Measurements from ENCODE around the gene ZNF367.
"Not testable (repeated sequence)": the region's sequence is repeated elsewhere in the genome, so short reads cannot be mapped to it uniquely, and the experiment has no call there.

ZNF367 gene

GRCh38 chr9:96360523-96360922 lies 57.6 kb downstream of the ZNF367 start:
- DNase-seq = not testable (repeated sequence)

GRCh38 chr9:96350866-96351265 lies 67.3 kb downstream of the ZNF367 start:
- no peak for DNase-seq

GRCh38 chr9:96348261-96348660 lies 69.9 kb downstream of the ZNF367 start:
- DNase-seq = no peak

GRCh38 chr9:96345551-96345950 lies 72.6 kb downstream of the ZNF367 start:
- no peak for DNase-seq

GRCh38 chr9:96344458-96345180 lies 73.6 kb downstream of the ZNF367 start:
- DNase-seq = peak; percentile 84

GRCh38 chr9:96343515-96344360 lies 74.4 kb downstream of the ZNF367 start:
- peak; percentile 44 for DNase-seq

DNA sequence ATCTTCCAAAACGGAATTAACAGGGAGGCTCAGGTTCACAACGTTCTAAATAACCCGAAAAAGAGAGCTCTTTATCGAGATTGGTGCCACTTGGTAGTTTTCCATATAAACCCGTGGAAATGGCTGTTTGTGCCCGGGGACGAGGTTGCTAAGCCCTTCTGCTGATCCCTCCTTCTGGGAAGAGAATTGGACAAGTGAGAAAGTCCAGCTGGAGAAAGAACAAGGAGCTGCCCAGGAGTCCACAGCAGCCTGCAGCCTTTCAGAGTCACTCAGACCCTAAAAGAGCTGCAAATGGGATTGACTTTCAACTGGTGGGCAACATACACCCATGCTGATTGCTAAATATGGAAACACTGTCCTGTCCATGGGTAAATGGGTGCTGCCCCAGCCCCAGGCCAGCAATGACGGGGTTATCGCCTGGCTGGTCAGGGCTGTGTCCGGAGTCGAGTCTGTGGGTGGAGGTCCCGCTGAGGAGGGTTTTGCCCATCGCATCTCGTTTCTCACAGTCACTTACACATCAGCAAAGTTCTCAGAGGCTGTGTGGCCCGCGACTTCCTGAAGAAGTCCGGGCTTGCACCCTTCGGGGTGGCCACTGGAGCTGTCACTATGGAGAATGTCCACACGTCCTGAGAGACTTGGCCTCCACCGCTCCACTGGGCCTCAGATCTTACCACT lies 75.5 kb downstream of the ZNF367 start:
- no peak for DNase-seq

GRCh38 chr9:96340707-96341106 lies 77.5 kb downstream of the ZNF367 start:
- no peak for DNase-seq

GRCh38 chr9:96338299-96338698 lies 79.9 kb downstream of the ZNF367 start:
- DNase-seq = no peak

Measured in NCI-H69 (cell line).